Activated naive CD8-positive, alpha-beta T cell treated with anti-CD3 and anti-CD28 coated beads, Interleukin-2, amount 50 U/mL, for 24 hours (primary cell): ENCODE data around the gene STXBP1.

Source experiments
- ATAC-seq: fragments of 150-1000 bp; cut with Tn5 transposase; one replicate; pipeline ENCODE4 v1.10.0; 2021
- DNase-seq: peaks from one replicate; pipeline ENCODE4 v3.0.0; 2021
- H3K27ac Mint-ChIP-seq: one replicate; pipeline ENCODE4 v1.8.0; 2021; ENCODE audit warnings: mild to moderate bottlenecking, mixed read lengths
- H3K27me3 Mint-ChIP-seq: one replicate; pipeline ENCODE4 v1.8.0; 2021; ENCODE audit warnings: mixed read lengths
- H3K36me3 Mint-ChIP-seq: one replicate; pipeline ENCODE4 v1.8.0; 2021; ENCODE audit warnings: low read depth, mixed read lengths
- H3K4me1 Mint-ChIP-seq: one replicate; pipeline ENCODE4 v1.8.0; 2021; ENCODE audit warnings: mixed read lengths
- H3K4me3 Mint-ChIP-seq: one replicate; pipeline ENCODE4 v1.8.0; 2021; ENCODE audit warnings: mild to moderate bottlenecking, moderate library complexity, mixed read lengths
- H3K9me3 Mint-ChIP-seq: one replicate; pipeline ENCODE4 v1.8.0; 2021; ENCODE audit warnings: mixed read lengths

Gene STXBP1

GRCh38 chr9:127611899-127612790, at the start of gene STXBP1:
Gene STXBP1, plus strand, starts transcription at chr9:127612277. Its CDS starts 127 bp downstream, at chr9:127612404.
- Mint-ChIP-seq H3K4me1 (peaks cover 31% of the 10 kb centered on the region), H3K4me3 (peak within 1 kb of the TSS; percentile 92), H3K9me3 (no peaks in the 10 kb centered on the region), H3K27me3 (peaks cover 34% of the 10 kb centered on the region), H3K27ac (peak within 1 kb of the TSS; percentile 86), H3K36me3 (no peaks in the 10 kb centered on the region)
- DNase-seq: peak; percentile 88
- ATAC-seq: peak; percentile 79

GRCh38 chr9:127562279-127562796, 49.7 kb upstream of the STXBP1 start:
- no peak for ATAC-seq
- H3K27me3 Mint-ChIP-seq: no peaks in the 10 kb centered on the region

GRCh38 chr9:127562841-127563401, 49.2 kb upstream of the STXBP1 start:
- H3K36me3 Mint-ChIP-seq: no peaks in the 10 kb centered on the region
- no peaks in the 10 kb centered on the region for H3K9me3 Mint-ChIP-seq
- no peak overlapping the region for H3K27ac Mint-ChIP-seq
- peaks cover 32% of the 10 kb centered on the region for H3K4me1 Mint-ChIP-seq
- no peak overlapping the region for H3K4me3 Mint-ChIP-seq
- DNase-seq (no peak), ATAC-seq (no peak)
- no peaks in the 10 kb centered on the region for H3K27me3 Mint-ChIP-seq

More at GRCh38 chr9:127562279-127562796, 49.7 kb upstream of the STXBP1 start:
- peaks cover 32% of the 10 kb centered on the region for H3K4me1 Mint-ChIP-seq
- H3K4me3 Mint-ChIP-seq: no peak overlapping the region
- DNase-seq: no peak
- no peak overlapping the region for H3K27ac Mint-ChIP-seq
- no peaks in the 10 kb centered on the region for H3K9me3 Mint-ChIP-seq
- no peaks in the 10 kb centered on the region for H3K36me3 Mint-ChIP-seq

- no peaks in the 10 kb centered on the region for H3K36me3 Mint-ChIP-seq
- no peak overlapping the region for H3K27ac Mint-ChIP-seq
- peaks cover 27% of the 10 kb centered on the region for H3K4me1 Mint-ChIP-seq
- DNase-seq: no peak
- ATAC-seq: no peak
- no peak overlapping the region for H3K4me3 Mint-ChIP-seq
- H3K27me3 Mint-ChIP-seq: no peaks in the 10 kb centered on the region
- H3K9me3 Mint-ChIP-seq: no peaks in the 10 kb centered on the region
Measured at GRCh38 chr9:127563579-127563978, 48.5 kb upstream of the STXBP1 start.

DNA sequence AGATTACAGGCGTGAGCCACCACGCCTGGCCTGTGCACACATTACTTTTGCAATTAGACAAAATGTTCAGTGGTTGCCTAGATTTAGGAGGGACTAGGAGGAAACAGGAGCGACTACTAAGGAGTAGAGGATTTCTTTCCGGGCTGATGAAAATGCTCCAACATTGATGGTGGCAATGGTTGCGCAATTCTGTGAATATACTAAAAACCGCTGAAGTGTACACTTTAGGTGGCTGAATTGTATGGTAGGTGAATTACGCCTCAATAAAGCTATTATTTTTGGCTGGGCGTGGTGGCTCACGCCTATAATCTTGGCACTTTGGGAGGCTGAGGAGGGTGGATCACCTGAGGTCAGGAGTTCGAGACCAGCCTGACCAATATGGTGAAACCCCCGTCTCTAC, 46.8 kb upstream of the STXBP1 start:
- DNase-seq: no peak
- no peak overlapping the region for H3K27ac Mint-ChIP-seq
- ATAC-seq: no peak
- H3K27me3 Mint-ChIP-seq: no peaks in the 10 kb centered on the region
- H3K4me3 Mint-ChIP-seq: no peak overlapping the region
- H3K4me1 Mint-ChIP-seq: peaks cover 31% of the 10 kb centered on the region
- no peaks in the 10 kb centered on the region for H3K36me3 Mint-ChIP-seq
- H3K9me3 Mint-ChIP-seq: no peaks in the 10 kb centered on the region

- DNase-seq (no peak), ATAC-seq (no peak)
- Mint-ChIP-seq H3K4me1 (peaks cover 29% of the 10 kb centered on the region), H3K4me3 (no peak overlapping the region), H3K36me3 (no peaks in the 10 kb centered on the region), H3K9me3 (no peaks in the 10 kb centered on the region), H3K27me3 (no peaks in the 10 kb centered on the region), H3K27ac (no peak overlapping the region)
Measured at GRCh38 chr9:127566351-127567001, 45.6 kb upstream of the STXBP1 start.

- DNase-seq (no peak), ATAC-seq (no peak)
- Mint-ChIP-seq H3K4me3 (peak overlapping the region; percentile 74), H3K27me3 (no peaks in the 10 kb centered on the region), H3K27ac (peak overlapping the region; percentile 31), H3K36me3 (no peaks in the 10 kb centered on the region), H3K9me3 (no peaks in the 10 kb centered on the region), H3K4me1 (peaks cover 23% of the 10 kb centered on the region)
Measured at GRCh38 chr9:127567035-127567729, 44.9 kb upstream of the STXBP1 start.

- ATAC-seq (no peak), DNase-seq (no peak)
- Mint-ChIP-seq H3K27ac (peak overlapping the region; percentile 31), H3K9me3 (no peaks in the 10 kb centered on the region), H3K27me3 (no peaks in the 10 kb centered on the region), H3K4me3 (peak overlapping the region; percentile 74), H3K4me1 (peaks cover 30% of the 10 kb centered on the region), H3K36me3 (no peaks in the 10 kb centered on the region)
Measured at GRCh38 chr9:127567730-127568617, 44.1 kb upstream of the STXBP1 start.

GRCh38 chr9:127568618-127568970, 43.5 kb upstream of the STXBP1 start:
- Mint-ChIP-seq H3K4me1 (peaks cover 36% of the 10 kb centered on the region), H3K9me3 (no peaks in the 10 kb centered on the region), H3K27me3 (no peaks in the 10 kb centered on the region), H3K36me3 (no peaks in the 10 kb centered on the region), H3K27ac (no peak overlapping the region), H3K4me3 (peak overlapping the region; percentile 74)
- ATAC-seq (peak; percentile 1), DNase-seq (no peak)

DNA sequence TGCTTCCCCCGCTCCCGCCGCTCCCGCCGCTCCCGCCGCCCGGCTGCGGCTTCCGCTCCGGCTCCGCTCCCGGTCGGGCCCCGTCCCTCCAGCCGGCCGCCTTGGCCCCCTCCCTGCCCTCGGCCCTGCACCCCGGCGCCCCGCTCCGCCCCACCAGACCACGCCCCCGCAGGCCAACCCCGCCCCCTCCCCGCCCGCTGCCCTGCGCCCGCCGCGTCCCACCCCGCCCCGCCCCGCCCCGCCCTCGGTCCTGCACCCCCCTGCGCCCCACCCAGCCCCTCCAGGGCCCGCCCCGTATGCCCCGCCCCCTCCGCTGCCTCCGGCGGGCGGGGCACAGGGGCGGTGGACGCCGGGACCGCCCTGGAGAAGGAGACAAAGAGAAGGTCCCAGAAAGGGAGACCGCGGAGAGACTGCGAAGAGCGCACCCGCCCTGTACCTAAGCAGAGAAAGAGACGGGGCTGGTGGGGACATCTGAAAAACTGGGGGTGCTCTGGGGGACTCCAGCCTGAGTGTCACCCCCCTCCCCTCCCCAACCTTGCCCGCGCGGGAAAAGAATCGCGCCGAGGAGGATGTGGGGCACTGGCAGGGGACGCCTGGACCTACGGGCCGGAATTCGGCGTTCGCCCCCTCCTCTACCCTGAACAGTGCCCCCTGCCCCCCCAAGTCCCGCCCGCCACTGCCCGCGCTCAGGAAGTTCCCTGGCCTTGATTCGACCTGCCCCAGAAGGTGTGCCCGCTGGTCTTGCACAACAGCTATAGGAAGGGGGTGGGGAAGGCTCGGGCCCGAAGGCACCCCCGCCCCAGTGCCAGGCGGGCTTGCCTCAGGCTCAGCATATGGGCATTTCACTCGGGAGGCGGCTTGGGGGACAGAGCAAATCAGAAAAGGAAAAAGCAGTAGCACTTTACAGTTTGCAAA, 42.8 kb upstream of the STXBP1 start:
- Mint-ChIP-seq H3K27ac (peak overlapping the region; percentile 57), H3K4me1 (peaks cover 42% of the 10 kb centered on the region), H3K4me3 (peak overlapping the region; percentile 75), H3K9me3 (no peaks in the 10 kb centered on the region), H3K36me3 (no peaks in the 10 kb centered on the region), H3K27me3 (no peaks in the 10 kb centered on the region)
- ATAC-seq (peak; percentile 87), DNase-seq (peak; percentile 79)

DNA sequence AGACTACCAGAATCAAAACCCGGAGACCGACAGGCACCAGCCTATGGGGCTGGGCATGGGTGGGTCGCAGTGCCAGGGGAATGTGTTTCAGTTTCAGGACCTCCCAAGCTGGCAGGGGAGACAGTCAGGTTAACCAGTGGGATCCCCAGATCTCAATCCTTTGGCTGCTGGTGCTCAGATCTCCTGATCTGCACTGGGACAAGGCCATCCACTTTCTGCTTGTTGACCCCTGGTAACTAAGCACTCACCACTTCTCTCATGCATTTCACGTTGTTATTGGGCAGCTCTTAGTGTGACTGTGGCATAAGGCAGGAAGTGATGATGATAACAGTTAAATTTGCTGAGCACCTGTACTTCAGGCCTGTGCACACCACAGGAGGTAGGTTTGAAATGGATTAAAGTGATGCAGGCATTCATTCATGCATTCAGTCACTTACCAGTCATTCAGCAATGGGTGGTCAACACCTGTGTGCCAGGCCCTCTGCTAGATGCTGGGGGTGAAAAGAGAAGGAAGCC, 42.1 kb upstream of the STXBP1 start:
- peak overlapping the region; percentile 57 for H3K27ac Mint-ChIP-seq
- no peaks in the 10 kb centered on the region for H3K36me3 Mint-ChIP-seq
- H3K4me3 Mint-ChIP-seq: peak overlapping the region; percentile 75
- ATAC-seq (peak; percentile 31), DNase-seq (no peak)
- H3K9me3 Mint-ChIP-seq: no peaks in the 10 kb centered on the region
- peaks cover 50% of the 10 kb centered on the region for H3K4me1 Mint-ChIP-seq
- H3K27me3 Mint-ChIP-seq: no peaks in the 10 kb centered on the region

DNA sequence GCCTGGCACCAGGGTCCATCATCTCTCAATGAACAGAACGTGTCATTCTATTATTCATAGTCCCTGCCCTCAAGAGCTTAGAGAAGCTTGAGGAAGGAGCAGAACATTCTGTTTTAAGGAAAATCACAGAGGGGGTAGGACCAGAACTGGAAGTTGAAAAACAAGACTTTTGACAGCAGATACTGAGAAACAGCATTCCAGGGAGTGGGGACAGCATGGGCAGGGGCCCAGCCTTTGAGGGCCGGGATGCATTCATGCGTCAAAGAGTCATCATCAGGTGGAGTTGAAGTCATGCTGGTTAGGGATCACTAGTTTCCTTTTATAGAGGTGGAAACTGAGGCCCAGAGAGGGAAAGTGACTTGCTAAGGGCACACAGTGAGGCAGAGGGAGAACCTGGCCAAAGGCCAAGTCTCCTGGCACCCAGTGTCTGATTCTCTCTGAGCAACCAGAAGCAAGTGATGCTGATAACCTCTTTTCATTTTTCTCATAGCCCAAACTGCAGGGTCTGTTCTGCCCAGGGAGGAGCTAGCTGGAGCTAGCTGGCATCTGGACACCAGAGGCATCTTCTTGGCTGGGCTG, 41.5 kb upstream of the STXBP1 start:
- Mint-ChIP-seq H3K27me3 (no peaks in the 10 kb centered on the region), H3K9me3 (no peaks in the 10 kb centered on the region), H3K36me3 (no peaks in the 10 kb centered on the region), H3K4me3 (no peak overlapping the region), H3K27ac (no peak overlapping the region), H3K4me1 (peaks cover 53% of the 10 kb centered on the region)
- ATAC-seq (no peak), DNase-seq (no peak)
